ENCODE measurements around the gene ZNG1E. TPM values are rescaled to one million over a fixed set of nuclear protein-coding genes. Genes with fewer than 3 reads are reported as not detected.
"Not testable (repeated sequence)": the region's sequence is repeated elsewhere in the genome, so short reads cannot be mapped to it uniquely, and the experiment has no call there.

ZNG1E gene
- 84.6 and 118 TPM in 2 replicates for polyA plus RNA-seq (2011; rRNA removed)
- polyA plus RNA-seq (2012; cell fraction: cytosol; rRNA removed) = 35.0 and 50.2 TPM in 2 replicates
- 19.7 and 29.2 TPM in 2 replicates for polyA plus RNA-seq (2012; cell fraction: nucleus; rRNA removed)
- polyA plus RNA-seq (2017; fragmentation: RNase III; extraction: RNeasy Plus Mini Kit Qiagen cat#74134 plus additional on column Dnase treatment) = 79.6 to 85.8 TPM (median 81.0 TPM) in 3 replicates
- 56.8 and 61.8 TPM in 2 replicates for polyA minus RNA-seq (2011; rRNA and poly(A)+ RNA removed)

GRCh38 chr9:65675589-65676021 lies at the start of gene ZNG1E:
Gene ZNG1E (plus strand): TSS chr9:65675928. CDS start chr9:65675977, 49 bp downstream.
- CTCF ChIA-PET, H3K9me3 ChIP-seq, FAIRE-seq, H3K4me1 ChIP-seq, POLR2A ChIA-PET, ATAC-seq: not testable (repeated sequence)
- H3K4me2 ChIP-seq = peak within 1 kb of the TSS; percentile 76
- H3K4me3 ChIP-seq = peak within 1 kb of the TSS; percentile 44
- TF ChIP-seq, protein P1, sequence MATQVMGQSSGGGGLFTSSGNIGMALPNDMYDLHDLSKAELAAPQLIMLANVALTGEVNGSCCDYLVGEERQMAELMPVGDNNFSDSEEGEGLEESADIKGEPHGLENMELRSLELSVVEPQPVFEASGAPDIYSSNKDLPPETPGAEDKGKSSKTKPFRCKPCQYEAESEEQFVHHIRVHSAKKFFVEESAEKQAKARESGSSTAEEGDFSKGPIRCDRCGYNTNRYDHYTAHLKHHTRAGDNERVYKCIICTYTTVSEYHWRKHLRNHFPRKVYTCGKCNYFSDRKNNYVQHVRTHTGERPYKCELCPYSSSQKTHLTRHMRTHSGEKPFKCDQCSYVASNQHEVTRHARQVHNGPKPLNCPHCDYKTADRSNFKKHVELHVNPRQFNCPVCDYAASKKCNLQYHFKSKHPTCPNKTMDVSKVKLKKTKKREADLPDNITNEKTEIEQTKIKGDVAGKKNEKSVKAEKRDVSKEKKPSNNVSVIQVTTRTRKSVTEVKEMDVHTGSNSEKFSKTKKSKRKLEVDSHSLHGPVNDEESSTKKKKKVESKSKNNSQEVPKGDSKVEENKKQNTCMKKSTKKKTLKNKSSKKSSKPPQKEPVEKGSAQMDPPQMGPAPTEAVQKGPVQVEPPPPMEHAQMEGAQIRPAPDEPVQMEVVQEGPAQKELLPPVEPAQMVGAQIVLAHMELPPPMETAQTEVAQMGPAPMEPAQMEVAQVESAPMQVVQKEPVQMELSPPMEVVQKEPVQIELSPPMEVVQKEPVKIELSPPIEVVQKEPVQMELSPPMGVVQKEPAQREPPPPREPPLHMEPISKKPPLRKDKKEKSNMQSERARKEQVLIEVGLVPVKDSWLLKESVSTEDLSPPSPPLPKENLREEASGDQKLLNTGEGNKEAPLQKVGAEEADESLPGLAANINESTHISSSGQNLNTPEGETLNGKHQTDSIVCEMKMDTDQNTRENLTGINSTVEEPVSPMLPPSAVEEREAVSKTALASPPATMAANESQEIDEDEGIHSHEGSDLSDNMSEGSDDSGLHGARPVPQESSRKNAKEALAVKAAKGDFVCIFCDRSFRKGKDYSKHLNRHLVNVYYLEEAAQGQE (IDR thresholded peaks at IDR 0.05) = 0 out of 2 replicates have a peak, but pooled peaks have one; percentile 28
- TF ChIP-seq MAX (IDR thresholded peaks at IDR 0.05) = peak; percentile 28; the same call in 1 of the 2 replicates
- TF ChIP-seq POLR2A (IDR thresholded peaks at IDR 0.05; ENCODE audit: low read length) = peak; percentile 23; the same call in 1 of the 2 replicates
- peak in 1 of 2 experiments; percentile 35; a peak in 1 of 5 replicates for TF ChIP-seq JUN (IDR thresholded peaks at IDR 0.05)
- DNase-seq (ENCODE audit: low read depth in 1 of 2, low spot score in 1 of 2) = peak; percentile 0 to 41
- WGBS (ENCODE audit: missing lambda C conversion rate) = 0% methylated on average over 5 of the region's 33 CpGs
- peak within 1 kb of the TSS; percentile 30 to 77; a peak in 2 of 6 replicates for H3K27ac ChIP-seq

- CTCF ChIA-PET; POLR2A ChIA-PET; H3K9me3 ChIP-seq; DNase-seq (ENCODE audit: low read depth in 1 of 2, low spot score in 1 of 2); H3K4me3 ChIP-seq; H3K4me2 ChIP-seq; H3K27ac ChIP-seq; ATAC-seq; FAIRE-seq; H3K4me1 ChIP-seq: not testable (repeated sequence)
- 58% methylated on average over 2 of the region's 2 CpGs for WGBS (ENCODE audit: missing lambda C conversion rate)
Measured at GRCh38 chr9:65673579-65673978, 2.1 kb upstream of the ZNG1E start.

GRCh38 chr9:65675018-65675417 lies 710 bp upstream of the ZNG1E start:
- DNase-seq (ENCODE audit: low read depth in 1 of 2, low spot score in 1 of 2); POLR2A ChIA-PET; H3K9me3 ChIP-seq; FAIRE-seq; H3K4me1 ChIP-seq; H3K27ac ChIP-seq; ATAC-seq; CTCF ChIA-PET: not testable (repeated sequence)
- peak overlapping the region; percentile 62; the same call in 2 of the 3 replicates for H3K4me2 ChIP-seq
- H3K4me3 ChIP-seq = peak overlapping the region; percentile 36; the same call in 1 of the 3 replicates
- 38% methylated on average over 5 of the region's 5 CpGs for WGBS (ENCODE audit: missing lambda C conversion rate)

DNA sequence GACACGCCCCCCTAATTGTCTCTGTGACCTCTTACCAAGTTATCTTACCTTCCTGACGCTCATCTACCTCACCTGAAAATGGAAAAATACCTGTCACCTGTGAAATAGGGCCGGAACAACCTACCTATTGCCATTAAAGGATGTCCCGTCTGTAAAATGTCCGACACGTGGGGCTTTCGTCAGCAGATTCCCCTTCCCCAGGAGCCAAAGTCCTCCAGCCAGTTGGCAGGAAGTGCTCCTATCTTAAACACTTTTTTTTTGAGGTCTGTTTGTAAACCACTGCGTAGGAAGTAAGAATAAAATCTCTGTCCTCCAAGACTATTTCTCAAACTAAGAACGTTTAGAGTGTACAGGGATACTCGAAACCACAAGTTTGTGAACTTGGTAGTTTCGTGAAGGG lies 661 bp downstream of the ZNG1E start:
- peak overlapping the region; percentile 76 for H3K4me2 ChIP-seq
- CTCF ChIA-PET; H3K4me1 ChIP-seq; H3K9me3 ChIP-seq; POLR2A ChIA-PET; DNase-seq (ENCODE audit: low read depth in 1 of 2, low spot score in 1 of 2); FAIRE-seq: not testable (repeated sequence)
- peak overlapping the region; percentile 30 to 37; a peak in 1 of 6 replicates for H3K27ac ChIP-seq
- H3K4me3 ChIP-seq = peak overlapping the region; percentile 44
- WGBS (ENCODE audit: missing lambda C conversion rate) = 0% methylated on average over 6 of the region's 11 CpGs
- ATAC-seq = peak in 1 of 2 experiments; percentile 86; a peak in 2 of 6 replicates

GRCh38 chr9:65678533-65678932 lies 2.8 kb downstream of the ZNG1E start:
- FAIRE-seq; POLR2A ChIA-PET; CTCF ChIA-PET; H3K27ac ChIP-seq; H3K4me2 ChIP-seq; H3K9me3 ChIP-seq; H3K4me1 ChIP-seq; DNase-seq (ENCODE audit: low read depth in 1 of 2, low spot score in 1 of 2); H3K4me3 ChIP-seq; ATAC-seq: not testable (repeated sequence)
- 9% methylated on average over 3 of the region's 3 CpGs for WGBS (ENCODE audit: missing lambda C conversion rate)
- TF ChIP-seq, protein P2, sequence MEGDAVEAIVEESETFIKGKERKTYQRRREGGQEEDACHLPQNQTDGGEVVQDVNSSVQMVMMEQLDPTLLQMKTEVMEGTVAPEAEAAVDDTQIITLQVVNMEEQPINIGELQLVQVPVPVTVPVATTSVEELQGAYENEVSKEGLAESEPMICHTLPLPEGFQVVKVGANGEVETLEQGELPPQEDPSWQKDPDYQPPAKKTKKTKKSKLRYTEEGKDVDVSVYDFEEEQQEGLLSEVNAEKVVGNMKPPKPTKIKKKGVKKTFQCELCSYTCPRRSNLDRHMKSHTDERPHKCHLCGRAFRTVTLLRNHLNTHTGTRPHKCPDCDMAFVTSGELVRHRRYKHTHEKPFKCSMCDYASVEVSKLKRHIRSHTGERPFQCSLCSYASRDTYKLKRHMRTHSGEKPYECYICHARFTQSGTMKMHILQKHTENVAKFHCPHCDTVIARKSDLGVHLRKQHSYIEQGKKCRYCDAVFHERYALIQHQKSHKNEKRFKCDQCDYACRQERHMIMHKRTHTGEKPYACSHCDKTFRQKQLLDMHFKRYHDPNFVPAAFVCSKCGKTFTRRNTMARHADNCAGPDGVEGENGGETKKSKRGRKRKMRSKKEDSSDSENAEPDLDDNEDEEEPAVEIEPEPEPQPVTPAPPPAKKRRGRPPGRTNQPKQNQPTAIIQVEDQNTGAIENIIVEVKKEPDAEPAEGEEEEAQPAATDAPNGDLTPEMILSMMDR (IDR thresholded peaks at IDR 0.05) = peak; percentile 9; the same call in 1 of the 3 replicates

DNA sequence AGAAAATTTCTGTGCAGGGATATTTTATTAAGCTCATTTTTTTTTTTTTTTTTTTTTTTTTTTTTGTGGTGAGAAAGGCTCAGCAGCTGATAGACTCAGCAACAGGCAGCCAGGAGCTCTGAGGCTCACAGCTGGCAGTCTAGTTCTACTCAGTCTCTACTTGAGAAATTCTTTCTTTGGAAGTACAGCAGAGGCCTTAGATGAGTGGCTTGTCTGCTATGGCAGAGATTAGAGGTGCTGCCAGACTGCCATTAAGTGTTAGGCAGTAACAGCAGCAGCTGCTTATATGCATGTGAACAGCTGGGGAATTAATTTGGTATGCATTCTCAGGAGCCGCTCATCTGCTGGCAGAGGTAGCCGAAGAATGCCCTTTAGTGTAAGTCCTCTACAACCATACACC lies 27.8 kb downstream of the ZNG1E start:
- H3K27ac ChIP-seq; H3K4me1 ChIP-seq; CTCF ChIA-PET; H3K4me3 ChIP-seq; H3K9me3 ChIP-seq; DNase-seq (ENCODE audit: low read depth in 1 of 2, low spot score in 1 of 2); POLR2A ChIA-PET; H3K4me2 ChIP-seq; ATAC-seq; FAIRE-seq: not testable (repeated sequence)
- WGBS (ENCODE audit: missing lambda C conversion rate) = 80% methylated on average over 2 of the region's 2 CpGs

DNA sequence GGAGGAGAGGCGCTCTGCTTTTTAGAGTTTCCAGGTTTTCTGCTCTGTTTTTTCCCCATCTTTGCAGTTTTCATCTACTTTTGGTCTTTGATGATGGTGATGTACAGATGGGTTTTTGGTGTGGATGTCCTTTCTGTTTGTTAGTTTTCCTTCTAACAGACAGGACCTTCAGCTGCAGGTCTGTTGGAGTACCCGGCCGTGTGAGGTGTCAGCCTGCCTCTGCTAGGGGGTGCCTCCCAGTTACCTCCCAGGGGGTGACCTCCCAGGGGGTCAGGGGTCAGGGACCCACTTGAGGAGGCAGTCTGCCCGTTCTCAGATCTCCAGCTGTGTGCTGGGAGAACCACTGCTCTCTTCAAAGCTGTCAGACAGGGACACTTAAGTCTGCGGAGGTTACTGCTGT lies 38.7 kb downstream of the ZNG1E start:
- ATAC-seq; H3K27ac ChIP-seq; H3K4me2 ChIP-seq; H3K4me1 ChIP-seq; CTCF ChIA-PET; DNase-seq (ENCODE audit: low read depth in 1 of 2, low spot score in 1 of 2); POLR2A ChIA-PET; H3K9me3 ChIP-seq; H3K4me3 ChIP-seq; FAIRE-seq: not testable (repeated sequence)
- 100% methylated on average over 2 of the region's 5 CpGs for WGBS (ENCODE audit: missing lambda C conversion rate)

GRCh38 chr9:65737096-65737564 lies 61.4 kb downstream of the ZNG1E start, which contains the start of gene FOXD4L4:
Gene FOXD4L4 (plus strand): TSS chr9:65737146. CDS start chr9:65737146, 0 bp downstream.
- POLR2A ChIA-PET; FAIRE-seq; H3K4me2 ChIP-seq; H3K9me3 ChIP-seq; H3K4me1 ChIP-seq; H3K4me3 ChIP-seq; CTCF ChIA-PET; DNase-seq (ENCODE audit: low read depth in 1 of 2, low spot score in 1 of 2); H3K27ac ChIP-seq; ATAC-seq: not testable (repeated sequence)
- 85% methylated on average over 19 of the region's 38 CpGs for WGBS (ENCODE audit: missing lambda C conversion rate)
